ENCODE results near the gene ACTL10.

GRCh38 chr20:33662172-33662571, 4.6 kb upstream of the ACTL10 start, which contains the start of gene C20orf144:
- TF ChIP-seq CTCF (IDR thresholded peaks at IDR 0.05) = no peak
- no peak for TF ChIP-seq POLR2AphosphoS5 (IDR thresholded peaks at IDR 0.05)
